K562 (cell line): ENCODE measurements around the gene SEPTIN6. TPM values are rescaled to one million over a fixed set of nuclear protein-coding genes. Genes with fewer than 3 reads are reported as not detected.

Experiments
- ATF3 ChIP-seq, 2 experiments: fragments of 450-650 bp in 1 of 2; sonication (generic) in 1 of 2; formaldehyde crosslinking in 1 of 2; IDR thresholded peaks in 1 of 2; conservative IDR thresholded peaks in 1 of 2; 2 replicates each; pipeline versions ENCODE4 v1.6.1 to v1.8.1; 2016 to 2023; ENCODE audit warnings: mild to moderate bottlenecking in 2 of 2, moderate library complexity in 2 of 2, inconsistent platforms in 1 of 2, missing genetic modification reagents in 1 of 2
- CTCF ChIP-seq, 3 experiments: IDR thresholded peaks in 2 of 3; conservative IDR thresholded peaks in 1 of 3; 2 replicates each; pipeline ENCODE4 v1.5.1; 2011 to 2012; ENCODE audit warnings: low read length in 3 of 3, mild to moderate bottlenecking in 3 of 3, control low read depth in 2 of 3, improper control_type of control experiment in 1 of 3, inconsistent platforms in 1 of 3, low read depth in 1 of 3, mixed read lengths in 1 of 3, moderate library complexity in 1 of 3; ENCODE audit not compliant: insufficient read depth in 2 of 3
- CUX1 ChIP-seq: fragments of 200-800 bp; sonication (Bioruptor generic); IDR thresholded peaks from 2 replicates; pipeline ENCODE4 v1.6.1; 2016; ENCODE audit warnings: missing genetic modification characterization, missing compliant biosample characterization
- HMGXB4 ChIP-seq: sonication (generic); formaldehyde crosslinking; IDR thresholded peaks from 2 replicates; pipeline ENCODE4 v1.8.1; 2023; ENCODE audit warnings: mild to moderate bottlenecking, missing genetic modification reagents
- NCOA1 ChIP-seq: fragments of 450-650 bp; IDR thresholded peaks from 2 replicates; pipeline ENCODE4 v1.6.1; 2016; ENCODE audit warnings: low read depth
- NCOR1 ChIP-seq: fragments of 450-650 bp; IDR thresholded peaks from 2 replicates; pipeline ENCODE4 v1.6.1; 2016; ENCODE audit warnings: mild to moderate bottlenecking, moderate library complexity
- RAD21 ChIP-seq, 2 experiments: fragments of 250-450 bp in 1 of 2; fragments of 450-650 bp in 1 of 2; sonication (Bioruptor Pico) in 1 of 2; formaldehyde crosslinking in 1 of 2; IDR thresholded peaks in 1 of 2; conservative IDR thresholded peaks in 1 of 2; 2 replicates each; pipeline versions ENCODE4 v1.4.0 to v1.8.0; 2020 to 2022; ENCODE audit warnings: mild to moderate bottlenecking in 2 of 2, moderate library complexity in 1 of 2
- SREBF1 ChIP-seq: fragments of 150-350 bp; IDR thresholded peaks from 2 replicates; pipeline ENCODE4 v1.6.1; 2014; ENCODE audit warnings: antibody characterized with exemption, low read depth, low read length, borderline replicate concordance
- TAL1 ChIP-seq: fragments of 450-650 bp; IDR thresholded peaks from 2 replicates; pipeline ENCODE4 v1.6.1; 2016; ENCODE audit warnings: mild to moderate bottlenecking
- TCFL5 ChIP-seq: fragments of 250-450 bp; sonication (Bioruptor Pico); conservative IDR thresholded peaks from 2 replicates; pipeline ENCODE4 v1.6.1; 2021; ENCODE audit warnings: mild to moderate bottlenecking, moderate library complexity, matching md5 sums
- ZBTB43 ChIP-seq: sonication (generic); formaldehyde crosslinking; IDR thresholded peaks from 2 replicates; pipeline ENCODE4 v1.8.0; 2023; ENCODE audit warnings: mild to moderate bottlenecking, missing genetic modification reagents
- ZNF511 ChIP-seq: sonication (generic); formaldehyde crosslinking; IDR thresholded peaks from 2 replicates; pipeline ENCODE4 v1.8.0; 2022; ENCODE audit warnings: mild to moderate bottlenecking, missing genetic modification reagents
- ZNF707 ChIP-seq: fragments of 250-450 bp; sonication (Bioruptor Pico); conservative IDR thresholded peaks from 2 replicates; pipeline ENCODE4 v1.8.0; 2022; ENCODE audit warnings: inconsistent platforms, mild to moderate bottlenecking, moderate library complexity
- polyA plus RNA-seq, 8 experiments: library from polyadenylated mRNA; depleted of rRNA in 4 of 8; stranded (reverse) in 5 of 8; unstranded in 3 of 8; fragments of >200 nt; fragmentation: Nextera tagmentation in 2 of 8; fragmentation: Illumina TruSeq in 1 of 8; extraction: Ambion mirVana in 2 of 8; extraction: Trizol in 1 of 8; gene quantifications; 2 replicates each; pipeline versions ENCODE4 v1.2.1 to v1.2.3, GENCODE V29; 2011 to 2014; ENCODE audit warnings: inconsistent platforms in 1 of 8, missing spikeins in 1 of 8
- total RNA-seq, 7 experiments: library from RNA; depleted of rRNA in 6 of 7; stranded (reverse); fragments of >200 nt in 6 of 7; fragmentation: Illumina TruSeq in 2 of 7; extraction: Trizol in 2 of 7; gene quantifications; 2 replicates each; pipeline versions ENCODE4 v1.2.1 to v1.2.3, GENCODE V29; 2011 to 2021; ENCODE audit warnings: low replicate concordance in 1 of 7

The SEPTIN6 gene
- total and polyA plus RNA-seq, 9 of the 15 experiments (the other 6 are each of a cell fraction or from before 2014, with no cell fraction given), result 8.4 to 67.0 (median 37.8) TPM

- no peak for TF ChIP-seq CUX1 (CRISPR knock-in tag)
- TF ChIP-seq ZNF707 (CRISPR knock-in tag), result no peak
- no peak for TF ChIP-seq NCOA1
- no peak for TF ChIP-seq NCOR1
- TF ChIP-seq TAL1, result no peak
- no peak for TF ChIP-seq ZNF511
- TF ChIP-seq CTCF (IDR thresholded peaks at IDR 0.05 in 2 of 3, conservative IDR thresholded peaks at IDR 0.05 in 1 of 3; ENCODE audit: insufficient read depth in 2 of 3, low read depth in 1 of 3, low read length in 3 of 3), result peak; percentile 8 to 32 (median 19); a peak in 1 of 6 replicates
- TF ChIP-seq RAD21 (CRISPR knock-in tag; conservative IDR thresholded peaks at IDR 0.05 in 1 of 2, IDR thresholded peaks at IDR 0.05 in 1 of 2), result no peak
- TF ChIP-seq HMGXB4 (CRISPR knock-in tag), result no peak; the same call in 1 of the 2 replicates
- no peak for TF ChIP-seq ZBTB43 (CRISPR knock-in tag)
- TF ChIP-seq ATF3 (IDR thresholded peaks at IDR 0.05), result no peak
- peak; percentile 42; the same call in 1 of the 2 replicates for TF ChIP-seq ATF3 (CRISPR knock-in tag; conservative IDR thresholded peaks at IDR 0.05)
- TF ChIP-seq TCFL5 (CRISPR knock-in tag), result no peak
- no peak for TF ChIP-seq SREBF1
Measured at GRCh38 chrX:119692191-119693039, 553 bp downstream of the SEPTIN6 start (continued).
